ENCODE data around the gene IGFBP5. TPM values are rescaled to one million over a fixed set of nuclear protein-coding genes. Genes with fewer than 3 reads are reported as not detected.

The IGFBP5 gene
- total and polyA plus RNA-seq, 2 donors (not counting 3 experiments of a cell fraction or from before 2014, with no cell fraction given): 0.06 TPM; not detected in 1

GRCh38 chr2:216714376-216714775 lies 19.0 kb upstream of the IGFBP5 start:
- dilution Hi-C loops (cut with MboI; ENCODE audit: extremely low pct_ligation_motif_present, low sequenced_read_pairs): no loop called here
- no peaks in the 10 kb centered on the region for H4K20me1 ChIP-seq (replicated peaks; ENCODE audit: control insufficient read depth, extremely low read depth, insufficient read depth, low read length)
- no peak overlapping the region for H2AFZ ChIP-seq (ENCODE audit: low read depth, low read length)
- H3K27me3 ChIP-seq (ENCODE audit: control insufficient read depth in 2 of 2, insufficient read depth in 2 of 2, low read length in 2 of 2): no peaks in the 10 kb centered on the region
- TF ChIP-seq POLR2A (IDR thresholded peaks at IDR 0.05; ENCODE audit: low read depth, low read length): no peak
- no peak for TF ChIP-seq FOS (IDR thresholded peaks at IDR 0.05; ENCODE audit: borderline replicate concordance, insufficient read depth, low read length)
- TF ChIP-seq JUN (IDR thresholded peaks at IDR 0.05; ENCODE audit: borderline replicate concordance, insufficient read depth, insufficient read length, low read depth): no peak
- TF ChIP-seq EZH2 (IDR thresholded peaks at IDR 0.05; ENCODE audit: borderline replicate concordance, low read depth, low read length, severe bottlenecking): no peak
- TF ChIP-seq GATA2 (IDR thresholded peaks at IDR 0.05; ENCODE audit: insufficient read depth, insufficient read length, low read depth, low read length): no peak
- TF ChIP-seq CTCF (IDR thresholded peaks at IDR 0.05; ENCODE audit: extremely low read depth in 1 of 2, insufficient read depth in 1 of 2, low read depth in 1 of 2, low read length in 2 of 2): no peak
- DNase-seq (ENCODE audit: low read depth, low spot score): no peak
- no peaks in the 10 kb centered on the region for H3K36me3 ChIP-seq (ENCODE audit: control insufficient read depth in 2 of 2, extremely low read depth in 1 of 2, insufficient read depth in 2 of 2, low read length in 2 of 2)
- no peak overlapping the region for H3K4me3 ChIP-seq (replicated peaks in 1 of 3; ENCODE audit: insufficient read depth in 1 of 3, low read depth in 1 of 3, low read length in 3 of 3)
- no peaks in the 10 kb centered on the region for H3K9me1 ChIP-seq (replicated peaks; ENCODE audit: control insufficient read depth, extremely low read depth, insufficient read depth, low read length)
- H3K9me3 ChIP-seq (replicated peaks; ENCODE audit: control insufficient read depth, insufficient read depth, low read length): no peaks in the 10 kb centered on the region
- ChIA-PET POLR2A (no interaction called here), CTCF (no interaction called here)
- BruUV-seq (replicated peaks): no TSS peak
- H3K27ac ChIP-seq (ENCODE audit: insufficient read depth, low read depth, low read length): no peak overlapping the region
- no peaks in the 10 kb centered on the region for H3K79me2 ChIP-seq (ENCODE audit: control insufficient read depth, insufficient read depth, low read length)
- FAIRE-seq: no peak
- no peak overlapping the region for H3K9ac ChIP-seq (replicated peaks; ENCODE audit: extremely low read depth, insufficient read depth, low read length)
- no peak overlapping the region for H3K4me2 ChIP-seq (ENCODE audit: insufficient read depth, low read length)
- intact Hi-C loops (cut with micrococcal nuclease): no loop called here
- no peaks in the 10 kb centered on the region for H3K4me1 ChIP-seq (ENCODE audit: control insufficient read depth, extremely low read depth, insufficient read depth, low read length)
